Raji (cell line): Measurements from ENCODE around the gene CAMSAP3.

ENCODE experiments used
- POLR2A ChIP-seq: IDR thresholded peaks from 2 replicates; pipeline ENCODE4 v1.6.1; 2011; ENCODE audit warnings: low read depth, low read length, control low read depth; ENCODE audit not compliant: insufficient read depth

Gene CAMSAP3

GRCh38 chr19:7602935-7603497, 7.4 kb downstream of the CAMSAP3 start:
- TF ChIP-seq POLR2A: no peak

DNA sequence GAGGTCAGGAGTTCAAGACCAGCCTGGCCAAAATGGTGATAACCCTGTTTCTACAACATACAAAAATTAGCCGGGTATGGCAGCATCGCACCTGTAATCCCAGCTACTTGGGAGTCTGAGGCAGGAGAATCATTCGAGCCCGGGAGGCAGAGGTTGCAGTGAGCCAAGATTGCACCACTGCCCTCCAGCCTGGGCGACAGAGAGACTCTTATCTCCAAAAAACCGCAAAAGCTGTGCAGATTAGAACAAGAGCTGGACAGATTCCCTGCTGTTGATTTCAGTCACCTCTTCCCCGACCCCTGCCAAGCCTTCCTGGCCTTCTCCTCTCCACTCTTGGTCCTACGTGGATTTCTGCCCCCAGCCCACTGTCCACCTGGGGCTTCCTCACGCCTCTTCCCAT, 8.3 kb downstream of the CAMSAP3 start:
- no peak for TF ChIP-seq POLR2A

- TF ChIP-seq POLR2A: no peak
Measured at GRCh38 chr19:7605490-7606222, 10.0 kb downstream of the CAMSAP3 start.

DNA sequence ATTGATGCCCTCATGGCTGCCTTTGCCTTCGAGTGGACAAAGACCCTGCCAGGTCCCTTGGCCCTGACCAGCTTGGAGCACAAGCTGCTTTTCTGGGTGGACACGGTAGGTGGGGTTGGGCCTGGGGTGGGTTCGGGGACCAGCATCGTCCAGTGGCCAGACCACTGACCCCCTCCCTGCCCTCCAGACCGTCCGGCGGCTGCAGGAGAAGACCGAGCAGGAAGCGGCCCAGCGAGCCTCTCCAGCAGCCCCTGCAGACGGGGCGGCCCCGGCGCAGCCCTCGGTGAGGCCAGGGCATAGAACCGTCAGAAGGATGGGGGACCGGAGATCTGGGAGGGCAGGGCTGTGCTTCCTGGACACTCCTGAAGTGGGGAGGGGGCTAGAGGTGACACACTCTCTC, 10.6 kb downstream of the CAMSAP3 start:
- no peak for TF ChIP-seq POLR2A

GRCh38 chr19:7607212-7607873, 11.7 kb downstream of the CAMSAP3 start:
- TF ChIP-seq POLR2A: no peak

GRCh38 chr19:7607874-7608560, 12.4 kb downstream of the CAMSAP3 start:
- TF ChIP-seq POLR2A: no peak

- no peak for TF ChIP-seq POLR2A
Measured at GRCh38 chr19:7610491-7611240, 15.0 kb downstream of the CAMSAP3 start.

DNA sequence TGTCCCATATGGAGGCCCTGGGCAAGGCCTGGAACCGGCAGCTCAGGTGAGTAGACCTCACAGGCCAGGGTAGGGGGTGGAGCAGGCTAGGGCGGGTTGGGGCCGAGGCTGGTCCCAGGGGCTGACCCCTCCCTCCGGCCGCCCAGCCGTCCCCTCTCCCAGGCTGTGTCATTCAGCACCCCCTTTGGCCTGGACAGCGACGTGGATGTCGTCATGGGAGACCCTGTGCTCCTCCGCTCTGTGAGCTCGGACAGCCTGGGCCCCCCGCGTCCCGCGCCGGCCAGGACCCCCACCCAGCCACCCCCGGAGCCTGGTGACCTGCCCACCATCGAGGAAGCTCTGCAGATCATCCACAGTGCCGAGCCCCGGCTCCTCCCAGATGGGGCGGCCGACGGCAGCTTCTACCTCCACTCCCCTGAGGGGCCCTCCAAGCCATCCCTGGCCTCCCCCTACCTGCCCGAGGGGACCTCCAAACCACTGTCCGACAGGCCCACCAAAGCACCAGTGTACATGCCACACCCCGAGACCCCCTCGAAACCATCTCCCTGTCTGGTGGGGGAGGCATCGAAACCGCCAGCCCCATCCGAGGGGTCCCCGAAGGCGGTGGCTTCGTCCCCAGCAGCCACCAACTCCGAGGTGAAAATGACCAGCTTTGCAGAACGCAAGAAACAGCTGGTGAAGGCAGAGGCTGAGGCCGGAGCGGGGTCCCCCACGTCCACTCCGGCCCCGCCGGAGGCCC, 16.0 kb downstream of the CAMSAP3 start:
- no peak for TF ChIP-seq POLR2A

DNA sequence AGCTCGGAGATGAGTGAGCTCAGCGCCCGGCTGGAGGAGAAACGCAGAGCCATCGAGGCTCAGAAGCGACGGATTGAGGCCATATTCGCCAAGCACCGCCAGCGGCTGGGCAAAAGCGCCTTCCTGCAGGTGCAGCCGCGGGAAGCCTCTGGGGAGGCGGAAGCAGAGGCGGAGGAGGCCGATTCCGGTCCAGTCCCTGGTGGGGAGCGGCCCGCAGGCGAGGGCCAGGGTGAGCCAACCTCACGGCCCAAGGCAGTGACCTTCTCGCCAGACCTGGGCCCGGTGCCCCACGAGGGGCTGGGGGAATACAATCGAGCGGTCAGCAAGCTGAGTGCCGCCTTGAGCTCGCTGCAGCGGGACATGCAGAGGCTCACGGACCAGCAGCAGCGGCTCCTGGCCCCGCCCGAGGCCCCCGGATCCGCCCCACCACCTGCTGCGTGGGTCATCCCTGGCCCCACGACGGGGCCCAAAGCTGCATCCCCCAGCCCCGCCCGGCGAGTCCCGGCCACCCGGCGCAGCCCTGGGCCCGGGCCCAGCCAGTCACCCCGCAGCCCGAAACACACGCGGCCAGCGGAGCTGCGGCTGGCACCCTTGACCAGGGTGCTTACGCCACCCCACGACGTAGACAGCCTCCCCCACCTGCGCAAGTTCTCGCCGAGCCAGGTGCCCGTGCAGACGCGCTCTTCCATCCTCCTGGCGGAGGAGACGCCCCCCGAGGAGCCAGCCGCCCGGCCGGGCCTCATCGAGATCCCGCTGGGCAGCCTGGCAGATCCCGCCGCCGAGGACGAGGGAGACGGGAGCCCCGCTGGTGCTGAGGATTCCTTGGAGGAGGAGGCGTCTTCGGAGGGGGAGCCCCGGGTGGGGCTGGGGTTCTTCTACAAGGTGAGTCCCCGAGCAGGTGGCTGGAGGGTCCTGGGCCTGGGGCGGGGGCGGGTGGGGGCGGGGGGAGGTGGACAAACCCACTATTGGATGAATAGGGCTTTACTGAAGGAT, 16.9 kb downstream of the CAMSAP3 start:
- TF ChIP-seq POLR2A: no peak

DNA sequence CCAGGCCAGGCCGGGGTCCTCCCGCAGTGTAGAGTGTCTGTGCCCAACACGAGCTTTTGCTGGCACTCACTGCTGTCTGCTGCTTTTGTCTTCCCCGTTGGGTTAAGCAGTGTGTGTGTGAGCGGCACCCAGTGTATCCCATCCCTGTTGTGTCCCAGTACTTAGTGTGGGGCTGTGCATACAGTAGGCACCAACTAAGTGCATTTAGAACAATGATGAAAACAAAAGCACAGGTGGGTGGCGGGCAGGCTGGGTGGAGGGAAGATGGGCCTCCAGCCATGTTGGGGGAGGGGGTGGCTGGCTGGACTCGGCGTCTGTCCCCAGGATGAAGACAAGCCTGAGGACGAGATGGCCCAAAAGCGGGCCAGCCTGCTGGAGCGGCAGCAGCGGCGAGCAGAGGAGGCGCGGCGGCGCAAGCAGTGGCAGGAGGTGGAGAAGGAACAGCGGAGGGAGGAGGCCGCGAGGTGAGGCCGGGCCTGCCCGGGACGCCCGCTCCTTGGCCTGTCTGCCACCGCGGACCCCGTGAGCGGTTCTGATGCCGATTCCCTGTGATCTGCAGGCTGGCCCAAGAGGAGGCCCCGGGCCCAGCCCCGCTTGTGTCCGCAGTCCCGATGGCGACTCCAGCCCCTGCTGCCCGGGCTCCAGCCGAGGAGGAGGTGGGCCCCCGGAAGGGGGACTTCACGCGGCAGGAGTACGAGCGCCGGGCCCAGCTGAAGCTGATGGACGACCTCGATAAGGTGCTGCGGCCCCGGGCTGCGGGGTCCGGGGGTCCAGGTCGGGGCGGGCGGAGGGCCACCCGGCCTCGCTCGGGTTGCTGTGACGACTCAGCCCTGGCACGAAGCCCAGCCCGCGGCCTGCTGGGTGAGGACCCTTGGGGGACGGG, 19.4 kb downstream of the CAMSAP3 start:
- no peak for TF ChIP-seq POLR2A

DNA sequence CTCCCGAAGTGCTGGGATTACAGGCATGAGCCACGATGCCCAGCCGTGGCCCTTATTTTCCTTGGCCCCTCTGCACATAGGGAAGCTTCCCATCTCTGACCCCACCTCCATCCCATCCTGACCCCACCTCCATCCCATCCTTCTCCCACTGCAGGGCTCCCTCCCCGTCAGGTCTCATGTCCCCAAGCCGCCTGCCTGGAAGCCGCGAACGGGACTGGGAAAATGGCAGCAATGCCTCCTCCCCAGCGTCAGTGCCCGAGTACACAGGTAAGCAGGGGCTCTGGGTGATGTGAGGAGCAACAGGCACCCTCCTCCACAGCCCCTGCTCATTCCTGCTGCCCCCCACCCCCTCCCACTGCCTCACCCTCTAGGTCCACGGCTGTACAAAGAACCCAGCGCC, 21.5 kb downstream of the CAMSAP3 start:
- TF ChIP-seq POLR2A: no peak

GRCh38 chr19:7617735-7618134, 22.1 kb downstream of the CAMSAP3 start:
- no peak for TF ChIP-seq POLR2A
